WERI-Rb-1 (cell line): ENCODE measurements around the gene HAUS2.

Experiments used
- DNase-seq: peaks from one replicate; pipeline ENCODE4 v3.0.0-alpha.2; 2020
- H3K27ac ChIP-seq: fragments of 250-450 bp; sonication (Bioruptor Pico); 2 replicates; pipeline ENCODE4 v1.5.1; 2020; ENCODE audit warnings: mild to moderate bottlenecking, moderate library complexity
- H3K27me3 ChIP-seq: fragments of 250-450 bp; sonication (Bioruptor Pico); 2 replicates; pipeline ENCODE4 v1.5.1; 2021; ENCODE audit warnings: mild to moderate bottlenecking, low read depth, moderate library complexity; ENCODE audit not compliant: insufficient read depth, severe bottlenecking
- H3K36me3 ChIP-seq: fragments of 250-450 bp; sonication (Bioruptor Pico); 2 replicates; pipeline ENCODE4 v1.5.1; 2020; ENCODE audit warnings: mild to moderate bottlenecking, moderate library complexity
- H3K4me3 ChIP-seq: 2 replicates; pipeline ENCODE4 v1.5.1; 2011; ENCODE audit warnings: low read depth, mild to moderate bottlenecking, control low read depth, low read length
- H3K9me3 ChIP-seq: fragments of 250-450 bp; sonication (Bioruptor Pico); 2 replicates; pipeline ENCODE4 v1.5.1; 2021; ENCODE audit warnings: mild to moderate bottlenecking, moderate library complexity; ENCODE audit not compliant: severe bottlenecking
- TF ChIP-seq, protein P1 (sequence below): IDR thresholded peaks from 2 replicates; pipeline ENCODE4 v1.5.1; 2011; ENCODE audit warnings: low read depth, mild to moderate bottlenecking, control low read depth, inconsistent platforms, low read length

The HAUS2 gene

DNA sequence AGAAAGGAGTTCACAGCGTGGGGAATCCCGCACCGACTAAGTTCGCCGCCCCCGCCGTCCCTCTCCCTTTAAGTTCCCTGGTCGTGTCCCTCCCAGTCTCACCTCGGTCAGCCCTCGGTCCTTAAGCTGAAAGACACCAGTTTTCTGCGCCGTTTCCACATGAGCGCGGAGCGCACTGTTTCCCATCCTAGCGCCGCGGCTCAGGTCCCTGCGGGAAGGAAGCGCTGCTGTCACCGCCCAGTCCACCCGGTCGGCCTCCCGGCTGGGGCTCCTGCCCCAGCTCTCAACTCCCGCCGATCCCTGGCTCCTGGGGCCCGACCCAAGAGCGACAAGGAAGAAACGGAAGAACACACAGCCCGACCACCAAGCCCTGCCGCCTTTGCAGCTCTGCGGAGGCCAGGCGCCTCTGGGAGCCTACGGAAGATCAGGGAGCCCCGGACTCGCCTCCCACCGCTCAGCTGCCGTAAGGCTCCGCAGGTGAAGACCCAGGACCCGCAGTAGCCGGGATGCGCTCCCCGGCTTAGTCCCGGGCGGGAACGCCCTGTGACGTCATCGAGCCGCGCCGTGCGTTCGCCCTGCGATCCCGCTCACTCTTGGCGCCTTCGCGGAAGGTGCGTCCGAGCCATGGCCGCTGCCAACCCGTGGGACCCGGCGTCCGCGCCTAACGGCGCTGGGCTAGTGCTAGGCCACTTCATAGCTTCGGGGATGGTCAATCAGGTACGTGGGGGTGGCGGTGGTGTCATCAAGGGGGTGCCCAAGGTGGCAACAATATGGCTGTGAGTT is at the start of gene HAUS2, which contains the start of gene LRRC57:
Gene HAUS2 (plus strand): TSS at position 590 of the 783 bp plus-strand sequence. CDS start 35 bp downstream, at position 625.
Gene LRRC57 (minus strand): TSS at position 545 of the 783 bp plus-strand sequence. CDS start 359 bp downstream, at position 186.
- Histone ChIP-seq H3K27me3 (no peaks in the 10 kb centered on the region), H3K4me3 (peak within 1 kb of the TSS; percentile 99), H3K27ac (peak within 1 kb of the TSS; percentile 95), H3K9me3 (no peaks in the 10 kb centered on the region), H3K36me3 (peaks cover 38% of the 10 kb centered on the region)
- peak; percentile 91 for DNase-seq
- TF ChIP-seq, protein P1, sequence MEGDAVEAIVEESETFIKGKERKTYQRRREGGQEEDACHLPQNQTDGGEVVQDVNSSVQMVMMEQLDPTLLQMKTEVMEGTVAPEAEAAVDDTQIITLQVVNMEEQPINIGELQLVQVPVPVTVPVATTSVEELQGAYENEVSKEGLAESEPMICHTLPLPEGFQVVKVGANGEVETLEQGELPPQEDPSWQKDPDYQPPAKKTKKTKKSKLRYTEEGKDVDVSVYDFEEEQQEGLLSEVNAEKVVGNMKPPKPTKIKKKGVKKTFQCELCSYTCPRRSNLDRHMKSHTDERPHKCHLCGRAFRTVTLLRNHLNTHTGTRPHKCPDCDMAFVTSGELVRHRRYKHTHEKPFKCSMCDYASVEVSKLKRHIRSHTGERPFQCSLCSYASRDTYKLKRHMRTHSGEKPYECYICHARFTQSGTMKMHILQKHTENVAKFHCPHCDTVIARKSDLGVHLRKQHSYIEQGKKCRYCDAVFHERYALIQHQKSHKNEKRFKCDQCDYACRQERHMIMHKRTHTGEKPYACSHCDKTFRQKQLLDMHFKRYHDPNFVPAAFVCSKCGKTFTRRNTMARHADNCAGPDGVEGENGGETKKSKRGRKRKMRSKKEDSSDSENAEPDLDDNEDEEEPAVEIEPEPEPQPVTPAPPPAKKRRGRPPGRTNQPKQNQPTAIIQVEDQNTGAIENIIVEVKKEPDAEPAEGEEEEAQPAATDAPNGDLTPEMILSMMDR = no peak

DNA sequence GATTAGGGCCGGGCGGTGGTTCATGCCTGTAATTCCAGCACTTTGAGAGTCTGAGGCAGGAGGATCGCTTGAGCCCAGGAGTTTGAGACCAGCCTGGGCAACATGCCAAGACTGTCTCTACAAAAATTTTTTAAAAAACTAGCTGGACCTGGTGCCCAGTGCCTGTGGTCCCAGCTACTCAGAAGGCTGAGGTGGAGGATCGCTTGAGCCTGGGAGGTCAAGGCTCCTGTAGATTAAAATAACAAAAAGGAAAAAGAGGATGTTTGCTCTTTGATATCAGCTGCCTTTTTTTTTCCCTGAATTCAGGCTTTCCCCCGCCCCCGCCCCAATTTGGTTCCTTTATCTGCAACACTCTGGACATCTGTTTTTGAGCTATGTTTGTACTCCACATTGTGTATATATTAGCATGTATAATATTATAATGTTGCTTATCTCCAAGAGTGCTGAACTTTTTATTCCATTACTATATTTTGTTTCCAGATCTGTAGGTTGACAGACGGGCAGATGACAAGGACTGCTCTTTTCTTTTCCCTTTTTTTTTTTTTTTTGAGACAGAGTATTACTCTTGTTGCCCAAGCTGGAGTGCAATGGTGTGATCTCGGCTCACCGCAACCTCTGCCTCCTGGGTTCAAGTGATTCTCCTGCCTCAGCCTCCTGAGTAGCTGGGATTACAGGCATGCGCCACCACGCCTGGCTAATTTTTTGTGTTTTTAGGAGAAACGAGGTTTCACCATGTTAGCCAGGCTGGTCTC is 48.6 kb upstream of the HAUS2 start:
- no peak for DNase-seq
- Histone ChIP-seq H3K36me3 (peaks cover 3% of the 10 kb centered on the region), H3K27me3 (no peaks in the 10 kb centered on the region), H3K27ac (no peak overlapping the region), H3K4me3 (no peak overlapping the region), H3K9me3 (no peaks in the 10 kb centered on the region)
- TF ChIP-seq, protein P1 = no peak

DNA sequence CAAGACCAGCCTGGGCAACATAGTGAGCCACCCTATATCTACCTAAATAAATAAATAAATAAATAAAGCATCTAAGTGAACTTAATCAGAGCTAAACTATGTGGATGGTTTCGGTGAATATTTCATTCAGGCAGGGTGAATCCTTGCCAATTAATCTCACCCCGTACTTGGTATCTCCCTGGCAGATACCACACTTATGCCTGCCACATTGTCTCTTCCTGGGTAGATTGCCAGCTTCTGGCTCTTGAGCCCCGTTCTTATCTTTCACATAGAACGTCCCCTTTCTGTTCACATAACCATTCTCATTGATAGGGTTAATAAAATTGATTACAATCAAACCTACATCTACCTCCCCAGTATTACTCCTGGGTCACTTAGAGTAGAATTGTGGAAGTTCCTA is 46.2 kb upstream of the HAUS2 start:
- DNase-seq = no peak
- Histone ChIP-seq H3K27me3 (no peaks in the 10 kb centered on the region), H3K9me3 (no peaks in the 10 kb centered on the region), H3K27ac (no peak overlapping the region), H3K4me3 (no peak overlapping the region), H3K36me3 (peaks cover 3% of the 10 kb centered on the region)
- TF ChIP-seq, protein P1 = no peak

DNA sequence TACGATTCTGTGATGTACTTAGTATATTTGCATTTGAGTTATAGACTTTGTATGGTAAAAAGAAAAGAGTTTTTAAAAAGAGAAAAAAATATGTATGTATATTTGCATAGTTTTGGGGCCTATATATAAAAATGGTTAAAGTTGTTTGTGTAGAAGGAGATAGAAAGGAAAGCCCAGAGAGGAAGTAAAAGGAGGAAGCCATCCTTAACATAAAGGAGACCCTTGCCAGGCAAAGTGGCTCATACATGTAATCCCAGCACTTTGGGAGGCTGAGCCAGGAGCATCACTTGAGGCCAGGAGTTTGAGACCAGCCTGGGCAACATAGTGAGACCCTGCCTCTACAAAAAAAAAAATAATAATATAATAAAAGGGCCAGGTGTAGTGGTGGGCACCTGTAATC is 44.8 kb upstream of the HAUS2 start:
- Histone ChIP-seq H3K4me3 (no peak overlapping the region), H3K27me3 (no peaks in the 10 kb centered on the region), H3K27ac (no peak overlapping the region), H3K36me3 (peaks cover 3% of the 10 kb centered on the region), H3K9me3 (no peaks in the 10 kb centered on the region)
- DNase-seq = no peak
- TF ChIP-seq, protein P1 = no peak

DNA sequence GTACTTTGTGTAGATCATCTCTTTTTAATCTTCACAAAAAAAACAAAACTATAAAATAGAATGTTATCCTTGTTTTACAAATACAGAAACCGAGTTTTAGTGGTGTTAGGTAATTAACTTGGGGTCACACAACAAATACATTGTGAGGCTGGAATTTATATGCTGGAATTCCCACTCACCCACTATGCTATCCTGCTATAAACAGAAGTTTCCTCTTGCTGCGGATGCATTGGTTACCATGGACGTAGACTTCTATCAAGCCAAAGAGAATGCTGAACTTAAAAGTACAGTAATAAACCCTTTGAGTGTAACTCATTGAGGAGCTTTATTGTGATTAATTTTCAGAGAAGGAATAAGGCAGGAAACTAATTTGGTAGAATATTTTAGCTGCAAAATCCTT is 44.0 kb upstream of the HAUS2 start:
- DNase-seq = no peak
- Histone ChIP-seq H3K9me3 (no peaks in the 10 kb centered on the region), H3K27ac (no peak overlapping the region), H3K36me3 (peaks cover 3% of the 10 kb centered on the region), H3K27me3 (no peaks in the 10 kb centered on the region), H3K4me3 (no peak overlapping the region)
- TF ChIP-seq, protein P1 = no peak
